HepG2 (cell line): Measurements from ENCODE around the gene CCDC117. TPM values are rescaled to one million over a fixed set of nuclear protein-coding genes. Genes with fewer than 3 reads are reported as not detected.

ENCODE experiments used
- AGO2 ChIP-seq: fragments of 200-400 bp; formaldehyde crosslinking; optimal IDR thresholded peaks from 2 replicates; pipeline ENCODE3; 2017; ENCODE audit warnings: mild to moderate bottlenecking, low read depth, low read length, moderate library complexity
- HDAC6 ChIP-seq: fragments of 200-600 bp; sonication (generic); IDR thresholded peaks from 2 replicates; pipeline ENCODE4 v1.7.0; 2017; ENCODE audit warnings: mild to moderate bottlenecking, antibody characterized with exemption, low read length, low read depth
- HNRNPL ChIP-seq: fragments of 200-400 bp; formaldehyde crosslinking; IDR thresholded peaks from 2 replicates; pipeline ENCODE4 v1.6.1; 2017; ENCODE audit warnings: mild to moderate bottlenecking, low read depth, low read length
- RBFOX2 ChIP-seq: fragments of 200-400 bp; formaldehyde crosslinking; IDR thresholded peaks from 2 replicates; pipeline ENCODE4 v1.6.1; 2017; ENCODE audit warnings: low read depth, mild to moderate bottlenecking, low read length
- RBM22 ChIP-seq: fragments of 200-400 bp; formaldehyde crosslinking; optimal IDR thresholded peaks from 2 replicates; pipeline ENCODE3; 2017; ENCODE audit warnings: mild to moderate bottlenecking, low read length, moderate library complexity
- SRSF4 ChIP-seq: fragments of 200-400 bp; formaldehyde crosslinking; IDR thresholded peaks from one replicate; pipeline ENCODE4 v1.6.1; 2018; ENCODE audit warnings: mild to moderate bottlenecking, low read depth, low read length, moderate library complexity; ENCODE audit not compliant: poor library complexity, severe bottlenecking
- ZC3H4 ChIP-seq: sonication (generic); formaldehyde crosslinking; IDR thresholded peaks from 2 replicates; pipeline ENCODE4 v1.4.0; 2020; ENCODE audit warnings: missing genetic modification reagents, borderline replicate concordance
- polyA plus RNA-seq, 8 experiments: library from polyadenylated mRNA; depleted of rRNA in 3 of 8; stranded (reverse) in 7 of 8; unstranded in 1 of 8; fragments of >200 nt; fragmentation: Illumina TruSeq in 4 of 8; extraction: Trizol in 4 of 8; gene quantifications; 2 replicates each; pipeline versions ENCODE4 v1.2.1 to v1.2.3, GENCODE V29; 2011 to 2016; ENCODE audit warnings: low read depth in 4 of 8, missing spikeins in 1 of 8, mixed read lengths in 1 of 8; ENCODE audit not compliant: insufficient read depth in 1 of 8
- total RNA-seq, 5 experiments: library from RNA; depleted of rRNA; stranded (reverse); fragments of >200 nt; fragmentation: Illumina TruSeq; extraction: Trizol; gene quantifications; 2 replicates each; pipeline ENCODE4 v1.2.3, GENCODE V29; 2016; ENCODE audit warnings: low read depth in 1 of 5
- TF ChIP-seq, protein P1 (sequence below): sonication (generic); formaldehyde crosslinking; IDR thresholded peaks from 2 replicates; pipeline ENCODE4 v1.4.0; 2020; ENCODE audit warnings: missing genetic modification reagents, mild to moderate bottlenecking, borderline replicate concordance
- TF ChIP-seq, protein P2 (sequence below), 2 experiments: sonication (generic) in 1 of 2; formaldehyde crosslinking in 1 of 2; IDR thresholded peaks; 2 replicates each; pipeline versions ENCODE4 v1.4.0 to v1.6.1; 2018 to 2020; ENCODE audit warnings: missing genetic modification reagents in 2 of 2, borderline replicate concordance in 1 of 2, low read depth in 1 of 2, mild to moderate bottlenecking in 1 of 2, missing biosample characterization in 1 of 2

CCDC117 gene
- total and polyA plus RNA-seq, 2 of the 13 experiments (the other 11 are each of a cell fraction or from before 2014, with no cell fraction given): 12.6 to 34.2 TPM

DNA sequence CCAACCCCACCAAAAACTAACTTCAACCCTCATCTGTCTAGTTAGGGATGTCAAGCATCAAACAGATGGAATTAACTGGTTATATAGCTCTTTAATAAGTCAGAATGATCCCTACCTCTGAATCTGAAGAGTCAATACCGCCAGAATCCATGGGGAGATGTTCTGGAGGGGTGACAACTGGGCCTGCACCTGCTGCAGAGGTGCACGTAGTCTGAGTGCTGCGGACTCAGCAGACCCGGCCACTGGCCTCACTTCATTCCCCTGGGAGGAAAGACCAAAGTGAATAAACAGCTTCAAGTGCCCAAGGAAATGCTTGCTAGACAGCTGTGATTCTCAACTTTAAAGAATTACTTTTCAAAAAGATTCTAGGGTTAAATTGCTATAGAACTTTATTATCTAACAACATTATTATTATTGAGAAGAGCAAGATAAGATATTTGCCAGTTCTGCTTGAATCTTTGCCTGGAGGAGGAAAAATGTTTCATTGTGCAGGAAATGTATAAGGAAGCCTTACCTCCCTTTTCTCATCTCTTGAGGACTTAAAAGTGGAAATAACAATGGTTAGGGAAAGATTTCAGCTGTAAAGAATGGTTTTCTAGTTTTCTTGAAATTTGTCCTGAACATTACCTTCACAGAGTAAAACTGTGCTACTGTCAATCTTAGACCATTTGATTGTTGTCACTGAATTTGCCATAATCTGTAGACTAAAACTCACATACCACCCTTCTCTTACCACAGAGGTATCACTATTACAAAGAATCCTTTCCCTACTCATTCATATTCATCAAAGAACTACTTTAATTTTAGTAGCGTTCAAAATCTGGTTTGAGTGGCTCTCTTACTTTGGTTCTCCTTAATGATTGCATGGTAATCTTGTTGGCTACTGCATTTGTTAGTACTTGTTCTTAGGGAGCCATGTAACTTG is 23.7 kb downstream of the CCDC117 start (continued):
- TF ChIP-seq RBFOX2: peak; percentile 96
- TF ChIP-seq, protein P1, sequence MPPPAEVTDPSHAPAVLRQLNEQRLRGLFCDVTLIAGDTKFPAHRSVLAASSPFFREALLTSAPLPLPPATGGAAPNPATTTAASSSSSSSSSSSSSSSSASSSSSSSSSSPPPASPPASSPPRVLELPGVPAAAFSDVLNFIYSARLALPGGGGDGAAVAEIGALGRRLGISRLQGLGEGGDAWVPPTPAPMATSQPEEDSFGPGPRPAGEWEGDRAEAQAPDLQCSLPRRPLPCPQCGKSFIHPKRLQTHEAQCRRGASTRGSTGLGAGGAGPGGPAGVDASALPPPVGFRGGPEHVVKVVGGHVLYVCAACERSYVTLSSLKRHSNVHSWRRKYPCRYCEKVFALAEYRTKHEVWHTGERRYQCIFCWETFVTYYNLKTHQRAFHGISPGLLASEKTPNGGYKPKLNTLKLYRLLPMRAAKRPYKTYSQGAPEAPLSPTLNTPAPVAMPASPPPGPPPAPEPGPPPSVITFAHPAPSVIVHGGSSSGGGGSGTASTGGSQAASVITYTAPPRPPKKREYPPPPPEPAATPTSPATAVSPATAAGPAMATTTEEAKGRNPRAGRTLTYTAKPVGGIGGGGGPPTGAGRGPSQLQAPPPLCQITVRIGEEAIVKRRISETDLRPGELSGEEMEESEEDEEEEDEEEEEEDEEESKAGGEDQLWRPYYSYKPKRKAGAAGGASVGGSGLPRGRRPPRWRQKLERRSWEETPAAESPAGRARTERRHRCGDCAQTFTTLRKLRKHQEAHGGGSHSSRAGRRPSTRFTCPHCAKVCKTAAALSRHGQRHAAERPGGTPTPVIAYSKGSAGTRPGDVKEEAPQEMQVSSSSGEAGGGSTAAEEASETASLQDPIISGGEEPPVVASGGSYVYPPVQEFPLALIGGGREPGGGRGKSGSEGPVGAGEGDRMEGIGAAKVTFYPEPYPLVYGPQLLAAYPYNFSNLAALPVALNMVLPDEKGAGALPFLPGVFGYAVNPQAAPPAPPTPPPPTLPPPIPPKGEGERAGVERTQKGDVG: no peak
- 0 out of 2 replicates have a peak, but pooled peaks have one; percentile 37 for TF ChIP-seq ZC3H4 (CRISPR knock-in tag)
- peak; percentile 92 for TF ChIP-seq SRSF4
- TF ChIP-seq AGO2: peak; percentile 79
- peak; percentile 78 for TF ChIP-seq RBM22
- TF ChIP-seq HDAC6: 0 out of 2 replicates have a peak, but pooled peaks have one; percentile 10
- TF ChIP-seq HNRNPL: 0 out of 2 replicates have a peak, but pooled peaks have one; percentile 51
- TF ChIP-seq, protein P2, sequence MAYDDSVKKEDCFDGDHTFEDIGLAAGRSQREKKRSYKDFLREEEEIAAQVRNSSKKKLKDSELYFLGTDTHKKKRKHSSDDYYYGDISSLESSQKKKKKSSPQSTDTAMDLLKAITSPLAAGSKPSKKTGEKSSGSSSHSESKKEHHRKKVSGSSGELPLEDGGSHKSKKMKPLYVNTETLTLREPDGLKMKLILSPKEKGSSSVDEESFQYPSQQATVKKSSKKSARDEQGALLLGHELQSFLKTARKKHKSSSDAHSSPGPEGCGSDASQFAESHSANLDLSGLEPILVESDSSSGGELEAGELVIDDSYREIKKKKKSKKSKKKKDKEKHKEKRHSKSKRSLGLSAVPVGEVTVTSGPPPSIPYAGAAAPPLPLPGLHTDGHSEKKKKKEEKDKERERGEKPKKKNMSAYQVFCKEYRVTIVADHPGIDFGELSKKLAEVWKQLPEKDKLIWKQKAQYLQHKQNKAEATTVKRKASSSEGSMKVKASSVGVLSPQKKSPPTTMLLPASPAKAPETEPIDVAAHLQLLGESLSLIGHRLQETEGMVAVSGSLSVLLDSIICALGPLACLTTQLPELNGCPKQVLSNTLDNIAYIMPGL (CRISPR knock-in tag; IDR thresholded peaks at IDR 0.05; ENCODE audit: borderline replicate concordance in 1 of 2, low read depth in 1 of 2): no peak
